Mesodermal cell (in vitro differentiated cells): ENCODE measurements around the gene PALLD.

Source experiments
- H3K27ac ChIP-seq: 2 replicates; pipeline ENCODE4 v1.7.0; 2013; ENCODE audit warnings: mild to moderate bottlenecking, low read depth, low read length, moderate library complexity; ENCODE audit not compliant: severe bottlenecking
- H3K36me3 ChIP-seq: 2 replicates; pipeline ENCODE4 v1.7.1; 2013; ENCODE audit warnings: mild to moderate bottlenecking, low read length, moderate library complexity; ENCODE audit not compliant: control insufficient read depth, insufficient read depth
- H3K4me1 ChIP-seq: one replicate; pipeline ENCODE4 v1.7.1; 2013; ENCODE audit warnings: mild to moderate bottlenecking, low read length; ENCODE audit not compliant: insufficient read depth, control insufficient read depth, poor library complexity, severe bottlenecking
- H3K4me3 ChIP-seq: 2 replicates; pipeline ENCODE4 v1.7.0; 2013; ENCODE audit warnings: low read length, control low read depth, mild to moderate bottlenecking; ENCODE audit not compliant: insufficient read depth, poor library complexity, severe bottlenecking; ENCODE audit errors: extremely low read depth
- H3K9me3 ChIP-seq: 2 replicates; pipeline ENCODE4 v1.7.1; 2013; ENCODE audit warnings: mild to moderate bottlenecking, low read length, moderate library complexity; ENCODE audit not compliant: control insufficient read depth
- WGBS, 2 experiments: methylation state at CpG; one replicate each; pipeline ENCODE4 v1.1.5; 2013; ENCODE audit warnings: missing lambda C conversion rate in 2 of 2; ENCODE audit not compliant: insufficient coverage in 2 of 2; 5-methylcytosine and 5-hydroxymethylcytosine counted together

PALLD gene

GRCh38 chr4:168633496-168633895 is 136.6 kb downstream of the PALLD start:
- Histone ChIP-seq H3K36me3 (no peaks in the 10 kb centered on the region), H3K4me1 (peaks cover 48% of the 10 kb centered on the region), H3K4me3 (peak overlapping the region; percentile 59), H3K27ac (peak overlapping the region; percentile 85), H3K9me3 (no peaks in the 10 kb centered on the region)
- WGBS, 2 experiments = 83% methylated on average over 1 of the region's 1 CpG; no CpG with 5 or more reads in 1 of the 2 experiments

- Histone ChIP-seq H3K36me3 (no peaks in the 10 kb centered on the region), H3K4me3 (peak overlapping the region; percentile 59), H3K4me1 (peaks cover 52% of the 10 kb centered on the region), H3K9me3 (no peaks in the 10 kb centered on the region), H3K27ac (peak overlapping the region; percentile 85)
- 37 to 53% methylated on average over 4 to 7 of the region's 11 CpGs for WGBS, 2 experiments
These were observed 137.5 kb downstream of the PALLD start for GRCh38 chr4:168634276-168634802.

- H3K9me3 ChIP-seq = no peaks in the 10 kb centered on the region
- H3K4me3 ChIP-seq = no peak overlapping the region
- peaks cover 6% of the 10 kb centered on the region for H3K36me3 ChIP-seq
- H3K4me1 ChIP-seq = peaks cover 46% of the 10 kb centered on the region
- WGBS, 2 experiments = 87 to 100% methylated on average over 4 to 5 of the region's 5 CpGs
- H3K27ac ChIP-seq = peak overlapping the region; percentile 95
These were observed 139.2 kb downstream of the PALLD start for GRCh38 chr4:168636040-168636439.

- WGBS, 2 experiments = 69 to 70% methylated on average over 3 of the region's 3 CpGs
- Histone ChIP-seq H3K4me1 (peaks cover 51% of the 10 kb centered on the region), H3K9me3 (no peaks in the 10 kb centered on the region), H3K27ac (peak overlapping the region; percentile 95), H3K36me3 (peaks cover 6% of the 10 kb centered on the region), H3K4me3 (no peak overlapping the region)
These were observed 139.8 kb downstream of the PALLD start for GRCh38 chr4:168636506-168637196.

GRCh38 chr4:168637872-168638756 is 141.3 kb downstream of the PALLD start:
- Histone ChIP-seq H3K9me3 (no peaks in the 10 kb centered on the region), H3K4me3 (no peak overlapping the region), H3K36me3 (peaks cover 6% of the 10 kb centered on the region), H3K27ac (no peak overlapping the region), H3K4me1 (peaks cover 60% of the 10 kb centered on the region)
- WGBS, 2 experiments = 90 to 100% methylated on average over 2 to 3 of the region's 5 CpGs

GRCh38 chr4:168639914-168640313 is 143.1 kb downstream of the PALLD start:
- Histone ChIP-seq H3K9me3 (no peaks in the 10 kb centered on the region), H3K36me3 (peaks cover 6% of the 10 kb centered on the region), H3K4me1 (peaks cover 53% of the 10 kb centered on the region), H3K27ac (no peak overlapping the region), H3K4me3 (no peak overlapping the region)
- WGBS, 2 experiments = 97% methylated on average over 6 to 7 of the region's 8 CpGs

GRCh38 chr4:168641811-168642140 is 144.9 kb downstream of the PALLD start:
- 100% methylated on average over 2 to 3 of the region's 3 CpGs for WGBS, 2 experiments

GRCh38 chr4:168642591-168642990 is 145.7 kb downstream of the PALLD start:
- no peaks in the 10 kb centered on the region for H3K9me3 ChIP-seq
- 80 to 93% methylated on average over 5 of the region's 5 CpGs for WGBS, 2 experiments
- H3K4me1 ChIP-seq = peaks cover 31% of the 10 kb centered on the region
- peaks cover 6% of the 10 kb centered on the region for H3K36me3 ChIP-seq
- peak overlapping the region; percentile 44 for H3K27ac ChIP-seq
- no peak overlapping the region for H3K4me3 ChIP-seq

More at GRCh38 chr4:168641811-168642140, 144.9 kb downstream of the PALLD start:
- Histone ChIP-seq H3K4me3 (no peak overlapping the region), H3K27ac (peak overlapping the region; percentile 66), H3K4me1 (peaks cover 39% of the 10 kb centered on the region), H3K9me3 (no peaks in the 10 kb centered on the region), H3K36me3 (peaks cover 6% of the 10 kb centered on the region)

GRCh38 chr4:168643111-168643795 is 146.4 kb downstream of the PALLD start:
- H3K36me3 ChIP-seq = peaks cover 6% of the 10 kb centered on the region
- H3K4me1 ChIP-seq = peaks cover 34% of the 10 kb centered on the region
- H3K4me3 ChIP-seq = no peak overlapping the region
- H3K9me3 ChIP-seq = no peaks in the 10 kb centered on the region
- peak overlapping the region; percentile 44 for H3K27ac ChIP-seq
- WGBS, 2 experiments = 86 to 92% methylated on average over 4 of the region's 5 CpGs

- H3K27ac ChIP-seq = no peak overlapping the region
- WGBS, 2 experiments = 93 to 100% methylated on average over 2 of the region's 3 CpGs
- H3K9me3 ChIP-seq = no peaks in the 10 kb centered on the region
- H3K36me3 ChIP-seq = peaks cover 6% of the 10 kb centered on the region
- peaks cover 37% of the 10 kb centered on the region for H3K4me1 ChIP-seq
- no peak overlapping the region for H3K4me3 ChIP-seq
These were observed 146.9 kb downstream of the PALLD start for GRCh38 chr4:168643796-168644159.
